ENCODE measurements around the gene GPRC5C.

GPRC5C gene

GRCh38 chr17:74407384-74407783, 24.5 kb upstream of the GPRC5C start:
- no peak for DNase-seq

- DNase-seq: no peak
These were observed 23.6 kb upstream of the GPRC5C start for GRCh38 chr17:74408262-74408661.

GRCh38 chr17:74408815-74409214, 23.1 kb upstream of the GPRC5C start:
- DNase-seq: no peak

GRCh38 chr17:74410001-74410443, 21.9 kb upstream of the GPRC5C start:
- DNase-seq: no peak

- DNase-seq: no peak
These were observed 19.3 kb upstream of the GPRC5C start for GRCh38 chr17:74412581-74412980.

- no peak for DNase-seq
These were observed 18.4 kb upstream of the GPRC5C start for GRCh38 chr17:74413491-74413890.

GRCh38 chr17:74414510-74414909, 17.4 kb upstream of the GPRC5C start:
- DNase-seq: no peak

GRCh38 chr17:74415608-74416396, 16.1 kb upstream of the GPRC5C start:
- no peak for DNase-seq

- peak; percentile 6 for DNase-seq
These were observed 14.5 kb upstream of the GPRC5C start for GRCh38 chr17:74417178-74418045.

- no peak for DNase-seq
These were observed 11.9 kb upstream of the GPRC5C start for GRCh38 chr17:74419928-74420411.

- DNase-seq: no peak
These were observed 7.8 kb upstream of the GPRC5C start for GRCh38 chr17:74424117-74424516.

- DNase-seq: no peak
These were observed 7.2 kb upstream of the GPRC5C start for GRCh38 chr17:74424657-74425056.

- DNase-seq: no peak
These were observed 5.3 kb upstream of the GPRC5C start for GRCh38 chr17:74426551-74427047.

GRCh38 chr17:74427048-74427762, 4.7 kb upstream of the GPRC5C start:
- no peak for DNase-seq

- no peak for DNase-seq
These were observed 4.1 kb upstream of the GPRC5C start for GRCh38 chr17:74427763-74428153.

GRCh38 chr17:74429604-74430384, 2.1 kb upstream of the GPRC5C start:
- no peak for DNase-seq

- no peak for DNase-seq
These were observed 1.5 kb upstream of the GPRC5C start for GRCh38 chr17:74430385-74430705.

GRCh38 chr17:74430706-74431567, 951 bp upstream of the GPRC5C start:
- DNase-seq: no peak

GRCh38 chr17:74432424-74432690, 469 bp downstream of the GPRC5C start:
- no peak for DNase-seq

- no peak for DNase-seq
These were observed 991 bp downstream of the GPRC5C start for GRCh38 chr17:74432766-74433391.
